ENCODE data around the gene BICC1. TPM values are rescaled to one million over a fixed set of nuclear protein-coding genes. Genes with fewer than 3 reads are reported as not detected.
A peak's percentile ranks its signal among the peaks of the same experiment; 100 is the strongest.

BICC1 gene
- total RNA-seq, 1 experiment from 2014 or later, result 105 TPM

GRCh38 chr10:58555170-58555929 lies 42.7 kb downstream of the BICC1 start:
- in situ Hi-C loops (cut with HindIII; ENCODE audit: low pct_unique_long_range_greater_than_20kb, low sequenced_read_pairs), result no loop called here
- peak; percentile 93 for DNase-seq (ENCODE audit: low read depth)

GRCh38 chr10:58555930-58556311 lies 43.2 kb downstream of the BICC1 start:
- DNase-seq (ENCODE audit: low read depth), result no peak
- in situ Hi-C loops (cut with HindIII; ENCODE audit: low pct_unique_long_range_greater_than_20kb, low sequenced_read_pairs), result no loop called here

GRCh38 chr10:58556516-58557165 lies 44.0 kb downstream of the BICC1 start:
- peak; percentile 63 for DNase-seq (ENCODE audit: low read depth)

GRCh38 chr10:58557714-58558113 lies 45.0 kb downstream of the BICC1 start:
- no peak for DNase-seq (ENCODE audit: low read depth)
- in situ Hi-C loops (cut with HindIII; ENCODE audit: low pct_unique_long_range_greater_than_20kb, low sequenced_read_pairs), result no loop called here

More at GRCh38 chr10:58556516-58557165, 44.0 kb downstream of the BICC1 start:
- in situ Hi-C loops (cut with HindIII; ENCODE audit: low pct_unique_long_range_greater_than_20kb, low sequenced_read_pairs), result no loop called here

- in situ Hi-C loops (cut with HindIII; ENCODE audit: low pct_unique_long_range_greater_than_20kb, low sequenced_read_pairs), result no loop called here
- no peak for DNase-seq (ENCODE audit: low read depth)
Observed at GRCh38 chr10:58560068-58560467, 47.4 kb downstream of the BICC1 start.

- DNase-seq (ENCODE audit: low read depth), result no peak
- in situ Hi-C loops (cut with HindIII; ENCODE audit: low pct_unique_long_range_greater_than_20kb, low sequenced_read_pairs), result no loop called here
Observed at GRCh38 chr10:58565271-58565670, 52.6 kb downstream of the BICC1 start.

- in situ Hi-C loops (cut with HindIII; ENCODE audit: low pct_unique_long_range_greater_than_20kb, low sequenced_read_pairs), result no loop called here
- DNase-seq (ENCODE audit: low read depth), result no peak
Observed at GRCh38 chr10:58567652-58568051, 55.0 kb downstream of the BICC1 start.

GRCh38 chr10:58568428-58568935 lies 55.8 kb downstream of the BICC1 start:
- in situ Hi-C loops (cut with HindIII; ENCODE audit: low pct_unique_long_range_greater_than_20kb, low sequenced_read_pairs), result no loop called here
- DNase-seq (ENCODE audit: low read depth), result no peak

GRCh38 chr10:58570307-58570723 lies 57.6 kb downstream of the BICC1 start:
- in situ Hi-C loops (cut with HindIII; ENCODE audit: low pct_unique_long_range_greater_than_20kb, low sequenced_read_pairs), result no loop called here
- DNase-seq (ENCODE audit: low read depth), result no peak

- in situ Hi-C loops (cut with HindIII; ENCODE audit: low pct_unique_long_range_greater_than_20kb, low sequenced_read_pairs), result no loop called here
- no peak for DNase-seq (ENCODE audit: low read depth)
Observed at GRCh38 chr10:58570979-58571378, 58.3 kb downstream of the BICC1 start.

GRCh38 chr10:58573144-58573543 lies 60.5 kb downstream of the BICC1 start:
- no peak for DNase-seq (ENCODE audit: low read depth)
- in situ Hi-C loops (cut with HindIII; ENCODE audit: low pct_unique_long_range_greater_than_20kb, low sequenced_read_pairs), result no loop called here

- in situ Hi-C loops (cut with HindIII; ENCODE audit: low pct_unique_long_range_greater_than_20kb, low sequenced_read_pairs), result no loop called here
- DNase-seq (ENCODE audit: low read depth), result no peak
Observed at GRCh38 chr10:58574058-58574457, 61.4 kb downstream of the BICC1 start.

GRCh38 chr10:58575491-58575890 lies 62.8 kb downstream of the BICC1 start:
- in situ Hi-C loops (cut with HindIII; ENCODE audit: low pct_unique_long_range_greater_than_20kb, low sequenced_read_pairs), result no loop called here
- no peak for DNase-seq (ENCODE audit: low read depth)

- in situ Hi-C loops (cut with HindIII; ENCODE audit: low pct_unique_long_range_greater_than_20kb, low sequenced_read_pairs), result no loop called here
- no peak for DNase-seq (ENCODE audit: low read depth)
Observed at GRCh38 chr10:58576751-58577436, 64.2 kb downstream of the BICC1 start.

- in situ Hi-C loops (cut with HindIII; ENCODE audit: low pct_unique_long_range_greater_than_20kb, low sequenced_read_pairs), result no loop called here
- no peak for DNase-seq (ENCODE audit: low read depth)
Observed at GRCh38 chr10:58577437-58577777, 64.7 kb downstream of the BICC1 start.

- DNase-seq (ENCODE audit: low read depth), result no peak
- in situ Hi-C loops (cut with HindIII; ENCODE audit: low pct_unique_long_range_greater_than_20kb, low sequenced_read_pairs), result no loop called here
Observed at GRCh38 chr10:58578366-58578765, 65.7 kb downstream of the BICC1 start.

GRCh38 chr10:58579011-58579655 lies 66.5 kb downstream of the BICC1 start:
- no peak for DNase-seq (ENCODE audit: low read depth)
- in situ Hi-C loops (cut with HindIII; ENCODE audit: low pct_unique_long_range_greater_than_20kb, low sequenced_read_pairs), result no loop called here

GRCh38 chr10:58582045-58582444 lies 69.4 kb downstream of the BICC1 start:
- in situ Hi-C loops (cut with HindIII; ENCODE audit: low pct_unique_long_range_greater_than_20kb, low sequenced_read_pairs), result no loop called here
- DNase-seq (ENCODE audit: low read depth), result no peak

- in situ Hi-C loops (cut with HindIII; ENCODE audit: low pct_unique_long_range_greater_than_20kb, low sequenced_read_pairs), result no loop called here
- no peak for DNase-seq (ENCODE audit: low read depth)
Observed at GRCh38 chr10:58585435-58585834, 72.8 kb downstream of the BICC1 start.

Data from Caki2 (cell line).